ENCODE results near the gene PLEKHG7.
"Not testable (repeated sequence)": the region's sequence is repeated elsewhere in the genome, so short reads cannot be mapped to it uniquely, and the experiment has no call there.

PLEKHG7 gene

DNA sequence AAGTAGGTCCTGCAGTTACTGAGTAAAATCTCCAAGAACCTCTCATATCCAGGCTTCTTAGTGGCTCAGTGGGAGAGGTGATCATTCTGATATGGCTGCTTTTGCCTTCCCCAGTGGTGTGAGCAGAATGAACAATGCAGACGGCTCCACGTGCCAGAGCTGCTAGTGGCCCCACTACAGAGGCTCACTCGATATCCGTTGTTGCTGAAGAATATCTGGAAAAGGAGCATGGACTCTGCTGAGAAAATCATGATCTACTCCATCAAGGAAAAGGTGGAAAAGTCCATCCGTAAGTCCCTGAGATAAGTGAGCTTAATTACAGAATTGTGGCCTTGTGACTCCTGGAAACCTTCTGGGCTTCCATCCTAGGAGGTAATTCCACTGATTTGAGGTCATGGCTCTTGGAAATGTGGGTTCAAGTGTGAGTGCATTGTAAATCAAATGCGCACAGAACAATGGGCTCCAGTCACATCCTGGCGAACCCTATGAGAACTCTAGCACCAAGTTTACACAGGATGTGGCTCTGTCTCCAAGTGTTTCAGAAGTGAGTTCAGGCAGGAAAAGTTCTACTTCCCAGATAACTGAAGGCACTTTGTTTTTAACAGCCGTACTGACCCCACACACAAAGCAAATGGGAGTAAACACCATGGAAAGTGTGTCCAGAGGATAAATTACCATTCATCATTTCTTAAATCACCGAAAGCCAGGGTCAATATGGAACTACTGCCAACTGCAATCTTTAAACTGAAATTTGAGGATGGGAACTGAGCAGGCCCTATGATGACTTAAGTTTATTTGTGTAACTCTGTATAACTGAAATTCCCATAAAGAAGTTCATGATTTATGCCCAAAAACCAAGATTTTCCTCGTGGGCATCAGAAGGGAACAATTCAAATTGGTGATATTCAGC, 51.4 kb downstream of the PLEKHG7 start:
- DNase-seq: no peak

DNA sequence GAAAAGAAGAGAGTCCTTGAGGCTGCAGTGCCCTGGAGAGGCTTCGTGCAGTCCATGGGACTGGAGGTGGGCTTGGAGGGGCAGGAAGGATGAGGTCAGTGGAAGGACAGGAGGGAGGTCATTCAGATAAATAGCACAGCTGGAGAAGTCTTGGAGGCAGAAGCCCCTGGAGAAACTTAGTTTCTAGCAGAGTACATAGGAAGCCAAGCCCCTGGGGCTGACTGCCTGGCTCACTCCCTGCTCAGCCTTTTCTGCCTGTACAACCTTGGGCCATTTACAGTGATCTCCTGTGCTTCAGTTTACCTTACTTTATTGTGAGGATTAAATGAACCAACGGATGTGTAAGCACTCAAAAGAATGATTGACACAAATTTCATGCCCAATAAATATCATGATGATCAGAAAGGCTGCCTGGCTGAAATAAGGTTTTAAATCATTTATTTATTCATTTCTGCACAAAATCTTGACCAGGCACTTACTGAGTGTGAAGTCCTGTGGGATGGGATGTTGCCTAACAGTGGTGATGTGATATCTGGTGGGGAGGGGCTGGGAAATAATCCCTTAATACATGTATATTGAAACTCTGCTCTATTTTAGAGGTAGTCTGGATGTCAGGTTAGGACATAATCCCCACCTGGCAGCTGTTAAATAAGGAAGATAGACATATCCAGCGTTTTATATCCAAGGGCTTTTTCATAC, 54.3 kb downstream of the PLEKHG7 start:
- DNase-seq: no peak

DNA sequence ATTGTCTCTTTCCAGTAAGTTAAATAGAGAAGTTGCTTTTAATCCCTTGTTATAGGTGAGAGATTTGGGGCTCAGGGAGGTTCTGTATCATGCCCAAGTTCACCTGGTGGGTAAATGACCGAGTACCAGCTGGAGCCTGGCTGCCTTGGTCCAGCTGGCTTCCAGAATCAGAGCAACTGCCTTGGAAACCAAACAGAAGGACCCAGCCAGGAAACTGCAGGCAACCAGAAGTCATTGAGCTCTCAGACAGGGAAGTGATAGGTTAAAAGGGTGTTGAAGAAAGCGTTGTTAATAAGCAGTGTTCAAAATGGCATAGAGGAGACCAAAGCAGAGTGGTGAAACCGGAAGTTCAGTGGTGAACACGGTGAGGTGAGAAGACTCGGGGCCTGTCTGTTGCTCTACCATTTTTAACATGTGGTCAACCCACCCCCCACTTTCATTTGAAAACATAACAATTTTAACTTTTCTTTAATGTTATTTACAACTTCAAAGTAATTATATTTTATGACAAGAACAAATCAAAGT, 54.9 kb downstream of the PLEKHG7 start:
- DNase-seq: peak in 1 of 2 experiments; percentile 20

DNA sequence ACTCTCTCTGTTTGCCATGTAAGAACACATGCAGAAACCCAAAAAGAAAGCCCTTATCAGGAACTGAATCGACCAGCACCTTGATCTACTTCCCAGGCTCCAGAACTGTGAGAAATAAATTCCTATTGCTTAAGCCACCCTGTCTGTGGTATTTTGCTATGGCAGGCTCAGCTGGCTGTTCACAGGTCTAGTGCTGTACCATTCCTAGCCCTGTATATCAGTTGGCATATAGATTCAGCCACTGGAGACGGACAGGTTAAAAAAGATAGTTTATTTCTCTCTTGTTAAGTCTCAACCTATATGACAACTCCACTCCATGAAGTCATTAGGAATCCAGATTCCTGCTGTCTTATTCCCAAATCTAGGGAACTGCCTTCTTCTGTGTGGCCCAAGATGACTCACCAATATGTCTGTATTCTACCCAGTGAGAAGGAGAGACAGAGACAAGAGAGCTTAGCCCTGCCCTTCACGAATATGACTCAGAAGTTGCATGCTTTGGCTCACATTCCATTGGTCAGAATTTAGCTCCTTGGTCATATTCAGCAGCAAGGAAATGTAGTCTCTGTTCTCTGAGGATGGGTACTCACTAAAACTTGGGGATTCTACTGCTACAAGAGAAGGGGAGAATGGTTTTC, 57.0 kb downstream of the PLEKHG7 start:
- no peak for DNase-seq

DNA sequence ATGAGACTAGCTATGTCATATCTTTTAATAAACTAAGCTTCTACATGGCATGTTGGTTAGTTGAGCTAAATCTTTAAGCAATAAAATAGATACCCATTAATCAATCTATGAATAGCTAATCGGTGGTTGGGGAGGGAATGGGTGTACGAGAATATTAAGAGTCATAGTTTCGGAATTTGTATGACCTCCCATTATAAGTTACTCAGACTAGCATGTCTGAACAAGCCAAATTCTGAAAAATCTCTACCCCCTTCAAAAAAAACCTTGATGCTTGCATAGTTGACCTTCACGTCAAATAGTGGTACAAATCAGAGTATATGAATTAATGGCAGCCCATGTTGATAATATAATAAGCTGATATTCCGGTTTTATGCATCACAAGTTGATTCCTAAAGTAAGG, 60.0 kb downstream of the PLEKHG7 start:
- DNase-seq: no peak

DNA sequence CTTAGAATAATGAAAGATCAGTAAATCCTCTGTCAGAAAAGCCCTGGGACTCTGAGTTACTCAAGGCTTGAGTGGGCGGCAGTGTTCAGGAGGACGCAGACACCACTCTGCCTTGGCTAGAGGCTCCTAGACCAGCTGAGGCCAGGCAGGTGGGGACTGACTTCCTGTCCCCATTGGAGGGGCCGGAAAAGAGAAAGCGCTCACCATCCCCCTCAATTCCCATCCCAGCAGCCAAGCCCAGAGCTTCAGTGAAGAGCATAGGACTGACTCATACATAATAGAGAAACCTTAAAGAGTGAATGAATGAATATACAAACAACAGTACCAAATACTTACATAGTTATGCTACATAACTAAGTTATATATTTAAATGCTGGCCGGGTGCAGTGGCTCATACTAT, 62.0 kb downstream of the PLEKHG7 start:
- DNase-seq: no peak

DNA sequence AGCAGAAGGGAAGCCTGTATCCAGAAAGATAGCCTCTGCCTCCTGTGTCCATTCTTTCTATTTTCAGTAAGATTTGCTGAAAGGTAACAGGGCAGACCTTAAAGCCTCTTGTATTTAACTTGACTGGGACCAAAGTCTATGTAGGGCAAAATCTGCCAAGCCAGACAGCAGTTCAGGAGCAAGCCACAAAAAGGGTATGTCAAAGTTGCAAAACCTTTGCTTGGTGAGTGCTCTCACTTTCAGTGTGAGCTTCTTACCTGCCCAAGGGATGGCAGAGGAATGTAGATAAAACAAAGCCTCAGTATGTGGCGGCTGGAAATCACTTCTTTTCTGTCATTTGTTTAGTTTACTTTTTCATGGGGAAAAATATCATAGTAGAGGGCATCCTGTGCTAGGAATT, 63.1 kb downstream of the PLEKHG7 start:
- no peak for DNase-seq

DNA sequence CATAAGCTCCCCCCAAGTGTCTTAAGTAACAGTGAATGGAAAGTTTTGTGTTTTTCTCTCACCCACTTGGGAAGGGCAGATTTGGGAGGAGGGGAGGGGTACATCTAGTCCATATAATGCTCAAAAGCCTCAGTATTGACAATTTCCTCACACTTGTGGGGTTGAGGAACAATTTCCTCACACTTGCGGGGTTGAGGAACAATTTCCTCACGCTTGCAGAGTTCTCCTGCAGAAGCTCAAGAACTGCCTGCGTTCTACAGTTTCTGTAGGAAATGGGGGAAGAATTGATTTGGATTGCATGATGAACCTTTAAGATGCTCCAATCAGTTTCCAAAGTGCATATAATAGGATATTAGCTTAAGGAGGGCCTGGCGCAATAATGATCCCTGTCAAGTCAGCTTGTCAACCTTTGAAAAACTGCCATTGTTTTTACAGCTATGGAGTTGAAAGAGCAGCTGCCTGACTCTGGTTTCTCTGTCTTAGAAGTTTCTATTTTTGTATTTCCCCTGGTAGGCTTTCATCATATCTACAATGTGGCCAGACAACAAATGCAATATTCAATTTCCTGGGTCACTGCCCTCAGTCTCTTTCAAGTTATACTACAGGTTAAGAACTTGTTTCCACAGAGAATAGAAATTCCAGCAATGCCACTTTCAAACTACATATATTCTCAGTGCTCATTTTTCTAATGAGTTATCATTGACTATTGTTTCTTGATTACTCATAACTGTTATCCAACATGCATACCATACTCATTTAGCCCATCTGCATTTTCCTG, 66.5 kb downstream of the PLEKHG7 start:
- DNase-seq: no peak

DNA sequence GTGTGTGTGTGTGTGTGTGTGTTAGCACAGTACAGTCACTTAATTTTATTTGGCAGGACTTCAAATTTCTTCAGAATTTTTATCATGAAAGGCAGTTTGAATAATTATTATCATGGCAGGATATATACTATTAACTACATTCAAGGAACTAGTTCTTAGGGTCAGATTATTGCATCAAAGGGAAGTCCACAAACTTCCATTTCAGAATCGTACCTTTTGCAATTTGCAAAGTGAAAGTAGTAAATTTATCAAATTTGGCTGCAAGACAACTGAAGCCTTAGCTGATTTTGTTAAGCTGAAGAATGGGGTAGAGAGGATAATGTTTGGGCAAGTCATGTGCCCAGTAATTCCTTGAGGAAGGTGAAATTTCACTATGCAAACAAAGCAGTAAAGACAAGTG, 68.2 kb downstream of the PLEKHG7 start:
- DNase-seq: no peak

DNA sequence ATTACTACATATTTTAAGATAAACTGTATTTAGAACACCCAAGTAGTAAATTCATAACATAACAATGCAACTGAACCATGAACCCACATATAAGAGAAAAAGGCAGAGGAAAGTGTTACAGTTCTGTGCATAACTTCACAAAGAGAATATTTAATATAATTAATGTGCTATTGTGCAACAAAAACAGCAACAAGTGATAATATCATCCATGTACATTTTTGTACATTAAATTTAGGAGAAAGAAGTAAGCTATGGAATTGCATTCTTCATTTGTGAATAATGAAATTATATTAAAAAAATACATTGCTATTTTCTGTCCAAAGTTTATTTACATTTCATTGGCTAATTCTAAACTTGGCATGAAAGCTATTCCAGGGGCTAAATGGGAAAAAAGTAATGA, 72.6 kb downstream of the PLEKHG7 start:
- no peak for DNase-seq

DNA sequence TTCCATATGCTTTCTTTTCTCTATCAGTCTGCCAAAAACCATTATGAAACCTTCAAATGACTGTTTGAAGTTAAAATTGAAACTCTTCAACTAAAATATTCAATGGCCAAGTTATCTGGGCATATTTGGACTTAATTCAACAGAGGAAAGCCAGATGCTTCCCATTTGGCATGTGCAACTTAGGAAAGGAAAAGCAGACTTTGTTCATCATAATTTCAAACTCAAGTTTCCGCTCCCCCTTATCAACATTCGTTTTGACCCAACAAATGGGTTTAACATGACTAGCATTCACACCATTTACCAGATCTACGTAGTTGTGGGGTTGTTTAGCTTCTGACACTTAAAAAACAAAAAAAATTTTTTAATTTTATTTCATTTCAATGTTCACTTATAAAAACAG, 75.7 kb downstream of the PLEKHG7 start:
- DNase-seq: no peak

DNA sequence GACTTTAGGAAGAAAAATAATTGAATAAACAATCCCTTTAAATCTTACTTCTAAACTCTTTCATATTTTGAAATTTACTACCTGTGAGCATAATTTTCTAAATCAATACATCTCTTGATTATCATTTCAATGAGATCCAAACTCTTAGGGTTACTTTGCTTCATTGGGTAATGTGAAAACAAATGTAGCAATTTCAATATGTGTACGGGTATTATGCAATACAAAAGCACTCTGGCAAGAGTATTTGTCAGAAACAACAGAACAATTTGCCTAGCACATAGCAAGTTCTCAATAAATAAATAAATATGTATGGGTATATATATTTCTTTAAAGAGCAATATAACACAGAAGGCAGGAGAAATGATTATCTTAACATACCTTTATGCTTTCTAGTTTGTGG, 77.1 kb downstream of the PLEKHG7 start:
- no peak for DNase-seq

DNA sequence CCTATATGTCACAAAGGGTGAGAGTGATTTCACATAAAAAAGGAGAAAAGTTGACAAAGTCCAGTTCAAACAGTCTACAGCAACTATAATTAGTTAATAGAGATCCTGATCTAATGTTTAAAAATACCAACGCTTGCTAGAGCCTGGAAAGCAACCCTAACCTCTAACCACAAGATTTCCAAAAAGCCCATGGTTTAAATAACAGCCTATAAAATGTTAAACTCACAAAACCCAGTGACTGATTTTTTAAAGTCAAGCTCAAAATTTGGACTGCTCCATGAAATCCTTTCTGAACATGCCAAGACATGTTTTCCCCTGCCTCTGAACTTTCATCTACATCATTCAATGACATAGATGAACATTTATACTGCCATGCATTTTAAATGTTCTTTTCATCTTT, 81.6 kb downstream of the PLEKHG7 start:
- no peak for DNase-seq

DNA sequence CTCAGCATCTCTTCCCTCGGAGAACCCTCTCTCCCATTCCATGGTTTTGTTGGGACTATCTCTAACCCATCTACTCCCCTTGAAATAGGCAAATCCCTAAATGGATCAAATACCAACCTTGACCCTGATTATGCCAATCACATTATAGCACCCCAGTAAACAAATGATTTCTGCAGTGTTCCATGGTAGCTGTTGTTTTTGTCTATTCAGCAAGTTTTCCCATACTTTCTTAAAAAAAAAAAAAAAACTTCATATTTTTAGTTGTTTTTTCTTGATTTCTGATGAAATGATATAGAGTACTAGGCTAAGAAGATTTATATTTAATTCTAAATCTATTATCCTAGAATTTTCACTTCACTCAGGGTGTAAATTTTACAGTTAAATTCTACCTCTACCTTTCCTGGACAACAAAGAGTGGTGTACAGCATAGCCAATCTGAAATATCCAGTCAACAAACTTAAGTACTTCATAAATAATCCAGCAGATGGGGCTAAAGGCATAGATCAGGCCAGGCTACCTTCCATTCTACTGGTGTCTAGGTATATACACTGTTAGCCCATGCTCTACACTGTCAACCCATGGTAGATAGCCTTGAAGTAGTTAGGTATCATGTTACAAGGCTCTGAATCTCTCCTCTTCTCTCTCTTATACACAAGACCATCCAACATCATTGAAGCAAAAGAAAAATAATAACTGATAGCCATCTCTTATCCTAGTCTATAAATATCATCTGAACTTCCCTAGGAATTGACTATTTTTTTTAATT, 82.2 kb downstream of the PLEKHG7 start:
- peak in 1 of 2 experiments; percentile 28 for DNase-seq

DNA sequence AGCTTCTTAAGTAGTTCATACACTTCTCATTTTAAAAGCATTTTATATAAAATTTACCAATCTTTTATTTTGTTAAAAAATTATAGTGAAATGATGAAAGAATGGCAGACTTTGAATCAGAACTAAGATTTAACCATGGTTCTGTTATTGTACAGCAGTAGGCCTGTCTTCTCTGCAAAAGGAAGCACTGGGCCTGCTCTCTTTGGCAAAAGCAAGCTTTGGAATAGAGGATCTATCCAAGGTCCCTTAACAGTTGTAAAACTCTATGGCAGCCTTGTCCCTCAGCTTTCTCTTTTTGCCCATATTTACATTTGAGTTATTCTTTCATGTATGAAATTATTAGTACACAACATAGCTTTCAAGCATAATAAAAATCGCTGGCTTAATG, 82.8 kb downstream of the PLEKHG7 start:
- DNase-seq: no peak

DNA sequence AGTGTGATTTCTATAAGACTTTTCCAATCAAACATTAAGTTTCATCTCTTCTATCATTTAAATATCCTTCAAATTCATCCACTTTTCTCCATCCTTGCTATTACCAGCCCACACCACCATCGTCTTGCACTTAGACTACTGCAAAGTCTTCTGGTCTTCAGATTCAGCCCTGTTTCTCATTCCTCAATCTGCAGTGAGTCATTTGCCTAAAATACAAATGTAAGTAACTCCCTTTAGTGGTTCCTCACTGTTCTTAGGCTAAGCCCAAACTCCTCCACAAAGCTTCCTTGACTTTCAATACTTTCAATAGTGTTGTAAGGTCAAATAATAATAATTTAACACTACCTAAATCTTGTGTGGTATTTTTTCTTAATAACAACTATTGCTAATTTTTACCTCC, 83.3 kb downstream of the PLEKHG7 start:
- DNase-seq: no peak

DNA sequence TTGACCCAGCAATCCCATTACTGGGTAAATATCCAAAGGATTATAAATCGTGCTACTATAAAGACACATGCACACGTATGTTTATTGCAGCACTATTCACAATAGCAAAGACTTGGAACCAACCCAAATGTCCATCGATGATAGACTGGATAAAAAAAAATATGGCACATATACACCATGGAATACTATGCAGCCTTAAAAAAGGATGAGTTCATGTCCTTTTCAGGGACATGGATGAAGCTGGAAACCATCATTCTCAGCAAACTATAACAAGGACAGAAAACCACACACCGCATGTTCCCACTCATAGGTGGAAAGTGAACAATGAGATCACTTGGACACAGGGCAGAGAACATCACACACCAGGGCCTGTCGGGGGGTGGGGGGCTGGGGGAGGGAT, 91.6 kb downstream of the PLEKHG7 start:
- DNase-seq: not testable (repeated sequence)

DNA sequence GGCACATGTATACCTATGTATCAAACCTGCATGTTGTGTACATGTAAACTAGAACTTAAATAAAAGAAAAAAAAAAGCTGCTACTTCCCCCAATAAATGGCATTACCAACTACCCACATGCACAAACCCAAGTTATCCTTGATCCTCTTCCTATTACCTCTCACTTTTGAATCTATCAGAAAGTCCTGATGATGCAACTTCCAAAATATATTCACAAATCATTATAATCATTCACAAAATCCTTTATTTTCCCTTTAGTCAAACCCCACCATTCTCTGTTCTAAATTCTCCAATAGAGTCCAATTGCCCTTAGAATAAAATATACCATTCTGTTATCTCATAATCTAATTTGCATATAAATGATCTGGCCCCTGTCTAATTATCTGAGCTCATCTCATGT, 92.0 kb downstream of the PLEKHG7 start:
- no peak for DNase-seq

DNA sequence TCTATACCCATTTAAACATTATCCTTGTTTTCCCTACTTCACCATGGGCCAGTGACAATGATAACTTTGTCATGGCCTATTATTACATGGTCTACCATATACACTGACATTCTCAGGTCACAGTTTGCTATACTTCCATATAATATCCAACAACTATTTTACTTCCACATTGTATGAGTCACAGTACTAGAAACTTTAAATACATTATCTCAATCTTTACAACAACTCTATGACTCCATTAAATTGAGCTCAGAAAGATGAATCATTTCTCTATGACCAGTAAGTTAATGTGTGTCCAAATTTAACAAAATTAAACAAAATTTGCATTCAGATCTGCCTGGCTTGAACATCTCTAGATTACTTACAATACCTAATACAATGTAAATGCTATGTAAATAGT, 93.9 kb downstream of the PLEKHG7 start:
- DNase-seq: no peak

DNA sequence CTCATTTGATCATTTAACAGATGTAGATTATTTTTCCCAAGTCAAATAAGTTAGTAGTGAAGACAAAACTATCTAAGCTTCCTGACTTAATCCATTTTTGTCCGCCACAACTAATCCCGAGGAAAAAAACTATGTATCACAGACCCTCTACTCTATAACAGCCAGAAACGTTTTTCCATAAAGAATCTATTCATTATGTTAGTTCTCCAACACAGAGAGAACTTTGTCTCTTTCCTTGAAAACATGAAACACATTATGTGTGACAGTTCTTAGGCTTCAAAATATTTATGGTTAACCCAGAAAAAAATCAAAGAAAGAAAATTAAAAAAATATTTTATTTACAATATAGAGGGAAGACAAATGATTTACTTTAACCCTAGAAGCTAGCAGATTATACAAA, 100.1 kb downstream of the PLEKHG7 start:
- DNase-seq: no peak

DNA sequence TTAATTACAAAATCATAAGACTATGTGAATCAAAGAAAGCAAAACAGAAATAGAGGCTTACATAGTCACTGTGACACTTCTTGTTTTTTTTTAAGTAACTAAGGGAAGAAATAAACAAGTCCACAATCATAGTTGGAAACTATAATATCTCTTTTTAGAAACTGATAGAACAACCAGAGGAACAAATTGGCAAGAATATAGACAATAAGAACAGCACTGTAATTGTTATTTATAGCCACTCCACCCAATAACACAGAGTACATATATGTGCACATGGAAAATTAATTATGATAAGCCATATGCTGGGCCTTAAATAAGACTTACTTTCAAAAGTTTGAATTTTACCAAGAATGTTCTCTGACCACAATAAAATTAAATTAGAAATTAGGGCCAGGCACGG, 101.1 kb downstream of the PLEKHG7 start:
- no peak for DNase-seq

DNA sequence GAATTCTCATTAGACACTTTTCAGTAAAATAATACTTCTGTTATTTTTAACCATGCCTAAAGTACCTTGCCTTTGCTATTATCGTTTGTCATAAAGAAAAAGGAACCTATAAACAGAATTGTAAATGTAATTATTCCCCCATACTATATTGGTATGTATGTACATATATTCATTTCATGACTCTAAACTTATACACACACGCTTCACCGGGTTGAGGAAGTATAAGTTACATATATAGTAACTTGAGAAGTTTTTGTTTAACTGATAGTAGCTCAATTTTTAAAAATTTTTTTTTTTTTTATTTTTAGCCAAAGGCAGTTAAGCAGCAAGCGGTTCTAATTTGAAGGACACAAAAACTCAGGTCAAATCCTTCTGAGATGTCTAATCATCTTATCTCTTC, 107.6 kb downstream of the PLEKHG7 start:
- DNase-seq: no peak
